C4-2B (cell line): ENCODE data around the gene DERA.
"Not testable (repeated sequence)": the region's sequence is repeated elsewhere in the genome, so short reads cannot be mapped to it uniquely, and the experiment has no call there.

ENCODE experiments used
- H3K27ac ChIP-seq: fragments of 450-650 bp; 2 replicates; pipeline ENCODE4 v1.5.1; 2017
- ZFX ChIP-seq: fragments of 450-650 bp; IDR thresholded peaks from 2 replicates; pipeline ENCODE4 v1.6.1; 2017
- TF ChIP-seq, protein P1 (sequence below): fragments of 450-650 bp; conservative IDR thresholded peaks from 2 replicates; pipeline ENCODE4 v1.5.1; 2017; ENCODE audit warnings: mild to moderate bottlenecking

DERA gene

GRCh38 chr12:15966426-15966825 is 55.3 kb downstream of the DERA start:
- no peak overlapping the region for H3K27ac ChIP-seq

GRCh38 chr12:15967053-15967452 is 55.9 kb downstream of the DERA start:
- not testable (repeated sequence) for H3K27ac ChIP-seq

More at GRCh38 chr12:15966426-15966825, 55.3 kb downstream of the DERA start:
- no peak for TF ChIP-seq ZFX

DNA sequence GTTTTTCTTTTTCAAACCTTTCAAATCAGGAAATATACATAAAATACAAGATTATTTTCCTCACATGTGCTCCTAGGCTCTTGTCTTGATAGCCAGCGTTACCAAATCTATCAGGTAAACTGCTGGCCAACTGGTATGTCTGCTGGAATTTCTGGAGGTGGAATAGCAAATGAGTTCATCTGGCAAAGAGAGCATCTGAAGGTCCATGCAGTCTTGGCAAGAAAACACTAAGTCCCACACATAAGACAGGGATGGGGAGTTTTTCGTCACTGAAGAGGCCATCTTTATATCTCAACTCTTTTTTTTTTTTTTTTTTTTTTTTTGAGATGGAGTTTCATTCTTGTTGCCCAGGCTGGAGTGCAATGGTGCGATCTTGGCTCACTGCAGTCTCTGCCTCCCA is 60.1 kb downstream of the DERA start:
- TF ChIP-seq, protein P1, sequence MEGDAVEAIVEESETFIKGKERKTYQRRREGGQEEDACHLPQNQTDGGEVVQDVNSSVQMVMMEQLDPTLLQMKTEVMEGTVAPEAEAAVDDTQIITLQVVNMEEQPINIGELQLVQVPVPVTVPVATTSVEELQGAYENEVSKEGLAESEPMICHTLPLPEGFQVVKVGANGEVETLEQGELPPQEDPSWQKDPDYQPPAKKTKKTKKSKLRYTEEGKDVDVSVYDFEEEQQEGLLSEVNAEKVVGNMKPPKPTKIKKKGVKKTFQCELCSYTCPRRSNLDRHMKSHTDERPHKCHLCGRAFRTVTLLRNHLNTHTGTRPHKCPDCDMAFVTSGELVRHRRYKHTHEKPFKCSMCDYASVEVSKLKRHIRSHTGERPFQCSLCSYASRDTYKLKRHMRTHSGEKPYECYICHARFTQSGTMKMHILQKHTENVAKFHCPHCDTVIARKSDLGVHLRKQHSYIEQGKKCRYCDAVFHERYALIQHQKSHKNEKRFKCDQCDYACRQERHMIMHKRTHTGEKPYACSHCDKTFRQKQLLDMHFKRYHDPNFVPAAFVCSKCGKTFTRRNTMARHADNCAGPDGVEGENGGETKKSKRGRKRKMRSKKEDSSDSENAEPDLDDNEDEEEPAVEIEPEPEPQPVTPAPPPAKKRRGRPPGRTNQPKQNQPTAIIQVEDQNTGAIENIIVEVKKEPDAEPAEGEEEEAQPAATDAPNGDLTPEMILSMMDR: no peak
- no peak for TF ChIP-seq ZFX
- H3K27ac ChIP-seq: no peak overlapping the region

GRCh38 chr12:15972894-15973293 is 61.8 kb downstream of the DERA start:
- no peak for TF ChIP-seq ZFX
- TF ChIP-seq, protein P1: no peak
- H3K27ac ChIP-seq: no peak overlapping the region

- no peak overlapping the region for H3K27ac ChIP-seq
- TF ChIP-seq ZFX: no peak
- TF ChIP-seq, protein P1: no peak
Measured at GRCh38 chr12:15977999-15978951, 67.1 kb downstream of the DERA start.

DNA sequence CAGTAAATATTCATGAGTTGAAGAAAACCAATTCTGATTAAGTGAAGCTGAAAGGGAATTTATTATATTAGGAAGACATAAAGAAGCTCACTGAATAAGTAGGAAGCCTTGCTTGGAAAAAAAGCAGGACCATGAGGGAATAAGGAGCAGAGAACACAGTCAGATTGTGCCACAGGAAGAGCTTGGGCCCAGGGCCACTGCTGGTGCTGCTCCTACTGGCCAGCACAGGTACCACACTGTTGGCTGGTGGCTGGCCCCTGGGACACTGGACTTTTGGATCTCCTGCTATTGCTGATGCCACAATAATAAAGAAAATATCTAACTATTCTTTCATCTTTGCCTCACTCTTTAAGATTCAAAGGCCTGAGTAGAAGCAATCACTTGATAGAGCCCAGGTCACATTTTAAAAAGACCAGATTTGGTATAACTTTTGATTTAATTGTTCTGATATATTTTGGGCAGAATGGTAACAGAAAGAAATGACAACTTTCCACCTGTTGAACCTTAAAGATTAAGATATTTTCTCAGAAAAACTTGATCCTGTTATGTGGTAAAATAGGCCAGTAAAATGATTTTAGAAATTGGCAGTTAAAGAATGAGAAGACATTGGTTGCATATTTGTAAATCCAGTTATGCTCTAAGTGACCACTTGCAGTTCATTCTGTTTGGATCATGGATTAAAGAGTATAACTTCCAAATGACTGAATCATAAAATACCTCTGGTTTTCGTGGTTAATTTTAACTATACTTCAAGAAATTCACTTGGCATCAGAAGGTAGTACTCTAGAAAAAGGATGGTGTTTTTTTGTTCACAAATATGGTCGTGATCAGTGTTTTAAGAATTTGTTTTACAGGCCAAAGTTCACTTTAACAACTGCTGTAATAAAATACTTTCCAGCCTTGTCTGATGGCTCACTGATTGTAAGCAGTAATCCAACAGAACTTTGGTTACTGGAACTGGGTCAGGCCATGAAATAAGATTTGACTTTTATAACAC is 68.3 kb downstream of the DERA start:
- H3K27ac ChIP-seq: no peak overlapping the region
- no peak for TF ChIP-seq ZFX
- TF ChIP-seq, protein P1: peak; percentile 79

DNA sequence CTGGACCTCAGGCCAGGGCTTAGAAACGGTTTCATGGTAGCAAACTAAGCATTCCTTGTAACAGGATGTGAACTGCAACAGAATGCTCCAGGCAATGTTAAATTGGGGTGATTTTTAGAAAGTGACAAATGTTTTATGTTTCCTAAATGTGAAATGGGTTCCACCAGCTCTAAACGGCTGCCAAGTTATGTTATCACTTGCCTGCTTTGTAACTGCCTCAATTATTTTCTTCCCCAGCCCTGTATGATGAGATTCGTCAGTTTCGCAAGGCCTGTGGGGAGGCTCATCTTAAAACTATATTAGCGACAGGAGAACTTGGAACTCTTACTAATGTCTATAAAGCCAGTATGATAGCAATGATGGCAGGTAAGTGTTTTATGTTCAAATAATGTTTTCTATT is 70.9 kb downstream of the DERA start:
- TF ChIP-seq, protein P1: no peak
- TF ChIP-seq ZFX: no peak
- H3K27ac ChIP-seq: no peak overlapping the region

GRCh38 chr12:15982471-15982870 is 71.3 kb downstream of the DERA start:
- H3K27ac ChIP-seq: no peak overlapping the region
- TF ChIP-seq, protein P1: peak; percentile 65
- no peak for TF ChIP-seq ZFX
